GM12873 (cell line): ENCODE measurements around the gene STT3B.

ENCODE experiments used
- CTCF ChIP-seq: IDR thresholded peaks from 2 replicates; pipeline ENCODE4 v1.5.1; 2012; ENCODE audit warnings: low read depth, mild to moderate bottlenecking, moderate library complexity, low read length, control low read depth; ENCODE audit not compliant: insufficient read depth; ENCODE audit errors: missing control alignments

Gene STT3B

DNA sequence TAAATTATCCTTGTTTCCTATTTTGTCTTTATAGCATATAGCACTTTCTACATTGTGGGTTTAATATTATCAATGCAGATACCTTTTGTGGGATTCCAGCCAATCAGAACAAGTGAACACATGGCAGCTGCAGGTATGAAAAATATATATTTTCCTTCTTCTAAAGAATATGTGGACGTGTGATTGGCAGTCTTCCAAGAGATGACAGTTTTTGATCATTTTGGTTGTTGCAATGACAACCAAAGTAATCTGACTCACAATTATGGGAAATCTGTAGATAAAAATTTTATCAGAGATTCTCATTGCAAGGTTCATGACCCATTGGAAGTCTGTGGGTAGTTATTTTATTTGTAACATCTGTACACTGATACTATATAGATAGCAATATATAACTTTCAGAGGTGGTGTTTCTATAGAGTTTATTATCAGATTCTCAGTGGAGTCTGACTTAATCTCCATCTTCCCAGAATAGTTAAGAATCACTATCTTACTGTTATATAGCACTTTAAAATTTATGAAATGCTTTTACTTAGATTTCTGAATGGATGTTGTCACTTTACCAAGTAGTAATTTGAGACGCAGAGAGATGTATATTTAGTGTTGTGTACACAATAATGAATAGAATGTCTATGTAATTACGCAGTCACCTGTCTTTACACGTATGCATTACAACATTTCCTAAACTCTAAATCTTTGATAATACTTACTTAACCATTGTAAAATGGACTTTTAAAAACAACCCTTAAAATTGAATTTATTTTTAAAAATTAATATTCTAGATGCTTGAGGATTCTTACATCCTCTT, 82.5 kb downstream of the STT3B start:
- TF ChIP-seq CTCF, result no peak

DNA sequence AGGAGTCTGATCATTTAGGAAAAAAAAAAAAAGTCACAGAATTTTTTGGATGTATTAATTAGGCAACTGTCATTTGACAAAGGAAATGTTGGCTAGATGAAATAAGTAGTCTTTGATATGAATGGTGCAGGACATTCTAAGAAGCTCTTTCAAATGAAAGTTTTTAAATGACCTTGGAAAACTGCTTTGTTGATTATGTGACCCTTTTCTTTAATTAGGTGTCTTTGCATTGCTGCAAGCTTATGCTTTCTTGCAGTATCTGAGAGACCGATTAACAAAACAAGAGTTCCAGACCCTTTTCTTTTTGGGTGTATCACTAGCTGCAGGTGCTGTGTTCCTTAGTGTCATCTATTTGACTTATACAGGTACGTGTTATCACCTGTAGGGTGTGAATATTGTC, 84.0 kb downstream of the STT3B start:
- TF ChIP-seq CTCF, result no peak

- TF ChIP-seq CTCF, result no peak
These were observed 87.9 kb downstream of the STT3B start for GRCh38 chr3:31620656-31621055.

- TF ChIP-seq CTCF, result no peak
These were observed 88.6 kb downstream of the STT3B start for GRCh38 chr3:31621314-31621713.

DNA sequence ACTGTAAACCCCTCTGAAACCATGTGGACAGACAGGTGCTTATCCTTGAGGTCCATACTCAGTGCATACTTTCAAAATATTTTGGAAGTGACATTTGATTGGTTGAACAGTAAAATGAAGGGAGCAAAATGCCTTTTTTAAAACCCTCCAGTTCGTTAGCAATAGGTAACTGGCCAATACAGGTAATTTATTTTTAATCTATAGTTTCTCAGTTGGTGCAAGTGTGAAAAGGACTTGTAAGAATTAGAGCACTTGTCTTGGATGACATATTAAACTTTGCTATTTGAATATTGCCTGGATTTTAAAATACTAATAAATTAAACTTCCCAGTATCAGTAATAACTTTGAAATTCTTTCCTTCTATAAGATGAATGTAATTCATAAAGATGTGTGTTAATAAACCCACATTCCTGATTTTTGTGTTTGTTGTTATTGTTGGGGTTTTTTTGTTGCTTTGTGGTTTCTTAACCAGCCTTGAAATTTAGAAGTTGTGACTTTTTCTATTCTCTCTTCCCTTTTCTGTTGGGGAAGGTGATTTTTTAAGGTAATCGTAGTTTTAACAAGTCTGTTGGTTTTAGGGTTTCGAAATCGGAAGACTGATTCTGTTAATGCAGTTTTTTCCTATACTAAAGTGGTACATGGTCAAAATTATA, 90.0 kb downstream of the STT3B start:
- TF ChIP-seq CTCF, result no peak

GRCh38 chr3:31624083-31624709, 91.5 kb downstream of the STT3B start:
- TF ChIP-seq CTCF, result no peak

DNA sequence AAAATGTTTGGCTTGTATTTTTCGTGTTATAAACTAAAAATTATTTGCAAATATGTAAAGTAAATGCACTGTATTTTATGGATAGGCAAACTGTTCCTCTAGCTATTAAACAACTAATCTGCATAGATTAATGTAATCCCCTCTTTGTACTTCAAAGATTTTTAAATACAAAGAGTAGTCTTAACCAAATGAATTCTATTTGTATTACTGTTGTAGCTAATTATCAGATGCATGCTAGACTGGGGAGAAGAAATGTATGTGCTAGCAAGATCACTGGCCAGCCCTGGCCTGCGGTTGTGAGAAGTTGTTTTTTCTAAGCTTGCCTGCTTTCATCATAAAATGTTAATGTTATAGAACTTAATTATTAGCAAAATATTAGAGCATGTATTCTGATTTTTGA, 92.6 kb downstream of the STT3B start:
- TF ChIP-seq CTCF, result no peak
